ENCODE results near the gene PJA2. TPM values are rescaled to one million over a fixed set of nuclear protein-coding genes. Genes with fewer than 3 reads are reported as not detected.

Gene PJA2
- polyA plus RNA-seq, 4 donors, result 126 to 159 (median 155) TPM

- DNase-seq (ENCODE audit: low read depth in 4 of 4, low spot score in 3 of 4), result no peak
Observed at GRCh38 chr5:109351988-109352864, 57.5 kb downstream of the PJA2 start.

GRCh38 chr5:109350537-109351270, 59.1 kb downstream of the PJA2 start:
- no peak for DNase-seq (ENCODE audit: low read depth in 4 of 4, low spot score in 3 of 4)

- no peak for DNase-seq (ENCODE audit: low read depth in 4 of 4, low spot score in 3 of 4)
Observed at GRCh38 chr5:109349388-109349787, 60.4 kb downstream of the PJA2 start.

GRCh38 chr5:109347252-109347888, 62.4 kb downstream of the PJA2 start:
- DNase-seq (ENCODE audit: low read depth in 4 of 4, low spot score in 3 of 4), result no peak

GRCh38 chr5:109345699-109346098, 64.1 kb downstream of the PJA2 start:
- no peak for DNase-seq (ENCODE audit: low read depth in 4 of 4, low spot score in 3 of 4)

GRCh38 chr5:109340351-109340750, 69.4 kb downstream of the PJA2 start:
- DNase-seq (ENCODE audit: low read depth in 4 of 4, low spot score in 3 of 4), result no peak

- DNase-seq (ENCODE audit: low read depth in 4 of 4, low spot score in 3 of 4), result no peak
Observed at GRCh38 chr5:109335114-109335513, 74.7 kb downstream of the PJA2 start.

GRCh38 chr5:109334056-109334455, 75.7 kb downstream of the PJA2 start:
- no peak for DNase-seq (ENCODE audit: low read depth in 4 of 4, low spot score in 3 of 4)

GRCh38 chr5:109329333-109330237, 80.2 kb downstream of the PJA2 start:
- no peak for DNase-seq (ENCODE audit: low read depth in 4 of 4, low spot score in 3 of 4)

- no peak for DNase-seq (ENCODE audit: low read depth in 4 of 4, low spot score in 3 of 4)
Observed at GRCh38 chr5:109328626-109329025, 81.1 kb downstream of the PJA2 start.

- DNase-seq (ENCODE audit: low read depth in 4 of 4, low spot score in 3 of 4), result no peak
Observed at GRCh38 chr5:109327570-109327969, 82.2 kb downstream of the PJA2 start.

GRCh38 chr5:109326919-109327318, 82.9 kb downstream of the PJA2 start:
- no peak for DNase-seq (ENCODE audit: low read depth in 4 of 4, low spot score in 3 of 4)

- DNase-seq (ENCODE audit: low read depth in 4 of 4, low spot score in 3 of 4), result no peak
Observed at GRCh38 chr5:109325456-109325855, 84.3 kb downstream of the PJA2 start.

GRCh38 chr5:109324931-109325330, 84.8 kb downstream of the PJA2 start:
- no peak for DNase-seq (ENCODE audit: low read depth in 4 of 4, low spot score in 3 of 4)

- no peak for DNase-seq (ENCODE audit: low read depth in 4 of 4, low spot score in 3 of 4)
Observed at GRCh38 chr5:109324351-109324750, 85.4 kb downstream of the PJA2 start.

GRCh38 chr5:109322694-109323093, 87.1 kb downstream of the PJA2 start:
- DNase-seq (ENCODE audit: low read depth in 4 of 4, low spot score in 3 of 4), result no peak

- no peak for DNase-seq (ENCODE audit: low read depth in 4 of 4, low spot score in 3 of 4)
Observed at GRCh38 chr5:109319351-109319750, 90.4 kb downstream of the PJA2 start.

- no peak for DNase-seq (ENCODE audit: low read depth in 4 of 4, low spot score in 3 of 4)
Observed at GRCh38 chr5:109318455-109319108, 91.2 kb downstream of the PJA2 start.

- DNase-seq (ENCODE audit: low read depth in 4 of 4, low spot score in 3 of 4), result no peak
Observed at GRCh38 chr5:109316634-109317033, 93.1 kb downstream of the PJA2 start.

GRCh38 chr5:109315245-109315644, 94.5 kb downstream of the PJA2 start:
- no peak for DNase-seq (ENCODE audit: low read depth in 4 of 4, low spot score in 3 of 4)

Data from right renal pelvis (tissue), 4 donors.